ENCODE results near the gene TMED10.

Gene TMED10

GRCh38 chr14:75109877-75110276, 66.5 kb downstream of the TMED10 start:
- no peak overlapping the region for H3K27ac ChIP-seq
- no peaks in the 10 kb centered on the region for H3K27me3 ChIP-seq
- no peaks in the 10 kb centered on the region for H3K4me1 ChIP-seq (ENCODE audit: control insufficient read depth in 1 of 2, insufficient read depth in 1 of 2, low read depth in 1 of 2, low read length in 1 of 2)
- no peak for TF ChIP-seq CTCF (IDR thresholded peaks at IDR 0.05)
- peaks cover 98% of the 10 kb centered on the region for H3K36me3 ChIP-seq
- H3K9me3 ChIP-seq: no peaks in the 10 kb centered on the region
- no peak overlapping the region for H3K4me3 ChIP-seq (ENCODE audit: low read depth in 1 of 2, low read length in 1 of 2)

GRCh38 chr14:75107186-75107585, 69.2 kb downstream of the TMED10 start:
- H3K4me1 ChIP-seq (ENCODE audit: control insufficient read depth in 1 of 2, insufficient read depth in 1 of 2, low read depth in 1 of 2, low read length in 1 of 2): no peaks in the 10 kb centered on the region
- no peaks in the 10 kb centered on the region for H3K27me3 ChIP-seq
- peaks cover 97% of the 10 kb centered on the region for H3K36me3 ChIP-seq
- no peak overlapping the region for H3K27ac ChIP-seq
- H3K9me3 ChIP-seq: no peaks in the 10 kb centered on the region
- no peak overlapping the region for H3K4me3 ChIP-seq (ENCODE audit: low read depth in 1 of 2, low read length in 1 of 2)
- TF ChIP-seq CTCF (IDR thresholded peaks at IDR 0.05): no peak

GRCh38 chr14:75101491-75101890, 74.9 kb downstream of the TMED10 start:
- Histone ChIP-seq H3K36me3 (peaks cover 99% of the 10 kb centered on the region), H3K4me3 (ENCODE audit: low read depth in 1 of 2, low read length in 1 of 2) (no peak overlapping the region)

GRCh38 chr14:75098682-75099081, 77.7 kb downstream of the TMED10 start:
- H3K27ac ChIP-seq: no peak overlapping the region
- no peaks in the 10 kb centered on the region for H3K27me3 ChIP-seq
- no peaks in the 10 kb centered on the region for H3K9me3 ChIP-seq
- H3K4me3 ChIP-seq (ENCODE audit: low read depth in 1 of 2, low read length in 1 of 2): no peak overlapping the region
- H3K4me1 ChIP-seq (ENCODE audit: control insufficient read depth in 1 of 2, insufficient read depth in 1 of 2, low read depth in 1 of 2, low read length in 1 of 2): no peaks in the 10 kb centered on the region
- no peak for TF ChIP-seq CTCF (IDR thresholded peaks at IDR 0.05)
- H3K36me3 ChIP-seq: peaks cover 100% of the 10 kb centered on the region

More at GRCh38 chr14:75101491-75101890, 74.9 kb downstream of the TMED10 start:
- H3K4me1 ChIP-seq (ENCODE audit: control insufficient read depth in 1 of 2, insufficient read depth in 1 of 2, low read depth in 1 of 2, low read length in 1 of 2): no peaks in the 10 kb centered on the region
- H3K27me3 ChIP-seq: no peaks in the 10 kb centered on the region
- H3K9me3 ChIP-seq: no peaks in the 10 kb centered on the region
- no peak overlapping the region for H3K27ac ChIP-seq
- no peak for TF ChIP-seq CTCF (IDR thresholded peaks at IDR 0.05)

- Histone ChIP-seq H3K27ac (no peak overlapping the region), H3K27me3 (no peaks in the 10 kb centered on the region), H3K4me1 (ENCODE audit: control insufficient read depth in 1 of 2, insufficient read depth in 1 of 2, low read depth in 1 of 2, low read length in 1 of 2) (no peaks in the 10 kb centered on the region), H3K9me3 (no peaks in the 10 kb centered on the region), H3K4me3 (ENCODE audit: low read depth in 1 of 2, low read length in 1 of 2) (no peak overlapping the region), H3K36me3 (peaks cover 100% of the 10 kb centered on the region)
- no peak for TF ChIP-seq CTCF (IDR thresholded peaks at IDR 0.05)
Observed at GRCh38 chr14:75098212-75098611, 78.2 kb downstream of the TMED10 start.

- TF ChIP-seq CTCF (IDR thresholded peaks at IDR 0.05): no peak
- Histone ChIP-seq H3K4me3 (ENCODE audit: low read depth in 1 of 2, low read length in 1 of 2) (no peak overlapping the region), H3K27me3 (no peaks in the 10 kb centered on the region), H3K9me3 (no peaks in the 10 kb centered on the region), H3K36me3 (peaks cover 100% of the 10 kb centered on the region), H3K4me1 (ENCODE audit: control insufficient read depth in 1 of 2, insufficient read depth in 1 of 2, low read depth in 1 of 2, low read length in 1 of 2) (no peaks in the 10 kb centered on the region), H3K27ac (no peak overlapping the region)
Observed at GRCh38 chr14:75096959-75097358, 79.5 kb downstream of the TMED10 start.
